GM12874 (cell line): ENCODE data around the gene BUD31.

ENCODE experiments used
- CTCF ChIP-seq: IDR thresholded peaks from 2 replicates; pipeline ENCODE4 v1.5.1; 2011; ENCODE audit warnings: low read depth, mild to moderate bottlenecking, control low read depth, low read length, moderate library complexity; ENCODE audit not compliant: insufficient read depth

Gene BUD31

GRCh38 chr7:99375070-99375807 is 33.5 kb upstream of the BUD31 start:
- TF ChIP-seq CTCF: no peak

GRCh38 chr7:99379043-99379577 is 29.7 kb upstream of the BUD31 start:
- no peak for TF ChIP-seq CTCF

GRCh38 chr7:99380032-99380822 is 28.5 kb upstream of the BUD31 start:
- no peak for TF ChIP-seq CTCF

- TF ChIP-seq CTCF: no peak
Observed at GRCh38 chr7:99380823-99381663, 27.7 kb upstream of the BUD31 start.

GRCh38 chr7:99381664-99382075 is 27.1 kb upstream of the BUD31 start:
- TF ChIP-seq CTCF: no peak

- no peak for TF ChIP-seq CTCF
Observed at GRCh38 chr7:99383203-99383602, 25.6 kb upstream of the BUD31 start.
